H9 (cell line): Measurements from ENCODE around the gene ABTB1. TPM values are rescaled to one million over a fixed set of nuclear protein-coding genes. Genes with fewer than 3 reads are reported as not detected.

Experiments used
- DNase-seq: peaks from one replicate; pipeline ENCODE4 v3.0.0-alpha.2; 2017
- H2AFZ ChIP-seq: one replicate; pipeline ENCODE4 v1.6.1; 2013; ENCODE audit warnings: mild to moderate bottlenecking, low read length, control low read depth, moderate library complexity
- H2AK5ac ChIP-seq: 2 replicates; pipeline ENCODE4 v1.6.1; 2013; ENCODE audit warnings: low read length, control low read depth, mixed read lengths; ENCODE audit not compliant: insufficient read length
- H2BK120ac ChIP-seq: one replicate; pipeline ENCODE4 v1.6.1; 2013; ENCODE audit warnings: low read depth, mild to moderate bottlenecking, low read length, control low read depth, inconsistent platforms; ENCODE audit not compliant: poor library complexity, severe bottlenecking
- H2BK12ac ChIP-seq: 2 replicates; pipeline ENCODE4 v1.6.1; 2013; ENCODE audit warnings: low read length, control low read depth, mixed read lengths, low read depth; ENCODE audit not compliant: insufficient read length
- H2BK15ac ChIP-seq: 2 replicates; pipeline ENCODE4 v1.6.1; 2013; ENCODE audit warnings: low read depth, low read length, control low read depth
- H2BK20ac ChIP-seq: one replicate; pipeline ENCODE4 v1.6.1; 2013; ENCODE audit warnings: low read depth, mild to moderate bottlenecking, low read length, control low read depth, inconsistent platforms; ENCODE audit not compliant: poor library complexity, severe bottlenecking
- H2BK5ac ChIP-seq: 2 replicates; pipeline ENCODE4 v1.6.1; 2013; ENCODE audit warnings: low read length, control low read depth, mixed read lengths; ENCODE audit not compliant: insufficient read length
- H3K14ac ChIP-seq: 2 replicates; pipeline ENCODE4 v1.6.1; 2013; ENCODE audit warnings: low read length, control low read depth; ENCODE audit not compliant: insufficient read depth
- H3K18ac ChIP-seq: 2 replicates; pipeline ENCODE4 v1.6.1; 2013; ENCODE audit warnings: low read depth, mild to moderate bottlenecking, mixed read lengths, low read length, control low read depth; ENCODE audit not compliant: insufficient read length
- H3K23ac ChIP-seq: 2 replicates; pipeline ENCODE4 v1.6.1; 2013; ENCODE audit warnings: low read length, control low read depth, mixed read lengths, low read depth; ENCODE audit not compliant: insufficient read length
- H3K23me2 ChIP-seq: 2 replicates; pipeline ENCODE4 v1.6.1; 2013; ENCODE audit warnings: low read depth, mild to moderate bottlenecking, mixed read lengths, low read length, control low read depth; ENCODE audit not compliant: insufficient read length, poor library complexity, severe bottlenecking
- H3K27ac ChIP-seq: 2 replicates; pipeline ENCODE4 v1.5.1; 2013; ENCODE audit warnings: low read length, control low read depth, mixed read lengths, low read depth; ENCODE audit not compliant: insufficient read length
- H3K27me3 ChIP-seq: 2 replicates; pipeline ENCODE4 v1.6.1; 2013; ENCODE audit warnings: low read length, control low read depth, inconsistent platforms; ENCODE audit not compliant: insufficient read depth
- H3K4ac ChIP-seq: 2 replicates; pipeline ENCODE4 v1.6.1; 2013; ENCODE audit warnings: low read depth, mild to moderate bottlenecking, control low read depth, inconsistent platforms, low read length, moderate library complexity
- H3K4me1 ChIP-seq: 2 replicates; pipeline ENCODE4 v1.6.1; 2013; ENCODE audit warnings: low read length, control low read depth, inconsistent platforms; ENCODE audit not compliant: insufficient read depth
- H3K4me2 ChIP-seq: 2 replicates; pipeline ENCODE4 v1.6.1; 2013; ENCODE audit warnings: low read length, control low read depth, mixed read lengths; ENCODE audit not compliant: insufficient read length, insufficient read depth
- H3K56ac ChIP-seq: 2 replicates; pipeline ENCODE4 v1.6.1; 2013; ENCODE audit warnings: low read depth, mild to moderate bottlenecking, mixed read lengths, low read length, control low read depth; ENCODE audit not compliant: insufficient read length
- H3K79me1 ChIP-seq: 2 replicates; pipeline ENCODE4 v1.6.1; 2013; ENCODE audit warnings: low read depth, mild to moderate bottlenecking, moderate library complexity, low read length, control low read depth, inconsistent platforms; ENCODE audit not compliant: insufficient read depth, poor library complexity, severe bottlenecking
- H3K79me2 ChIP-seq: 2 replicates; pipeline ENCODE4 v1.6.1; 2013; ENCODE audit warnings: low read length, control low read depth, inconsistent platforms; ENCODE audit not compliant: insufficient read depth
- H3K9ac ChIP-seq: 2 replicates; pipeline ENCODE4 v1.6.1; 2013; ENCODE audit warnings: low read length, control low read depth, mixed read lengths; ENCODE audit not compliant: insufficient read length; ENCODE audit errors: extremely low read depth
- H3K9me3 ChIP-seq: one replicate; pipeline ENCODE4 v1.6.1; 2013; ENCODE audit warnings: low read depth, low read length, inconsistent platforms; ENCODE audit not compliant: control insufficient read depth
- H3T11ph ChIP-seq: one replicate; pipeline ENCODE4 v1.6.1; 2013; ENCODE audit warnings: mild to moderate bottlenecking, low read length, control low read depth, inconsistent platforms
- H4K20me1 ChIP-seq: one replicate; pipeline ENCODE4 v1.6.1; 2013; ENCODE audit not compliant: control insufficient read depth, insufficient read length, insufficient read depth
- H4K5ac ChIP-seq: 2 replicates; pipeline ENCODE4 v1.6.1; 2013; ENCODE audit warnings: low read depth, mild to moderate bottlenecking, mixed read lengths, low read length, control low read depth; ENCODE audit not compliant: insufficient read length
- H4K8ac ChIP-seq: replicated peaks from 2 replicates; pipeline ENCODE4 v1.6.1; 2013; ENCODE audit warnings: low read length, control low read depth, mixed read lengths, low read depth; ENCODE audit not compliant: insufficient read length
- H4K91ac ChIP-seq: 2 replicates; pipeline ENCODE4 v1.6.1; 2013; ENCODE audit warnings: low read depth, mild to moderate bottlenecking, moderate library complexity, mixed read lengths, low read length, control low read depth; ENCODE audit not compliant: insufficient read length
- H3K27ac Mint-ChIP-seq, 3 experiments: 2 replicates in 2 of 3; 3 replicates in 1 of 3; pipeline ENCODE4 v1.8.0; 2020 to 2021; ENCODE audit warnings: mixed read lengths in 3 of 3, mild to moderate bottlenecking in 1 of 3, moderate library complexity in 1 of 3
- H3K27me3 Mint-ChIP-seq: 2 replicates; pipeline ENCODE4 v1.8.0; 2021; ENCODE audit warnings: low read depth, mild to moderate bottlenecking, moderate library complexity, mixed read lengths
- H3K36me3 Mint-ChIP-seq, 3 experiments: 2 replicates in 2 of 3; 3 replicates in 1 of 3; pipeline ENCODE4 v1.8.0; 2020 to 2021; ENCODE audit warnings: low read depth in 3 of 3, mixed read lengths in 3 of 3; ENCODE audit not compliant: insufficient read depth in 1 of 3
- H3K4me1 Mint-ChIP-seq, 2 experiments: 2 replicates each; pipeline ENCODE4 v1.8.0; 2020; ENCODE audit warnings: mixed read lengths in 2 of 2
- H3K4me3 Mint-ChIP-seq, 2 experiments: 2 replicates in 1 of 2; 3 replicates in 1 of 2; pipeline ENCODE4 v1.8.0; 2020 to 2021; ENCODE audit warnings: mild to moderate bottlenecking in 2 of 2, mixed read lengths in 2 of 2, moderate library complexity in 1 of 2
- H3K9me3 Mint-ChIP-seq, 2 experiments: 2 replicates in 1 of 2; 3 replicates in 1 of 2; pipeline ENCODE4 v1.8.0; 2020; ENCODE audit warnings: mild to moderate bottlenecking in 2 of 2, mixed read lengths in 2 of 2, moderate library complexity in 1 of 2
- WGBS: extraction: QIAGEN DNeasy Blood & Tissue Kit; methylation state at CpG from one replicate; pipeline ENCODE4 v1.1.7; 2013; ENCODE audit warnings: missing lambda C conversion rate, low lambda C conversion rate, mixed read lengths; ENCODE audit not compliant: insufficient read length; ENCODE audit errors: extremely low coverage; 5-methylcytosine and 5-hydroxymethylcytosine counted together
- total RNA-seq: library from RNA; stranded (reverse); gene quantifications from 2 replicates; pipeline ENCODE4 v1.2.1, GENCODE V29; 2021
- TF ChIP-seq, protein P1 (sequence below): fragments of 200-600 bp; sonication (generic); conservative IDR thresholded peaks from 3 replicates; pipeline ENCODE4 v1.8.0; 2021; ENCODE audit warnings: antibody characterized with exemption, mild to moderate bottlenecking

Gene ABTB1
- total RNA-seq, 1 experiment from 2014 or later = 6.2 TPM

DNA sequence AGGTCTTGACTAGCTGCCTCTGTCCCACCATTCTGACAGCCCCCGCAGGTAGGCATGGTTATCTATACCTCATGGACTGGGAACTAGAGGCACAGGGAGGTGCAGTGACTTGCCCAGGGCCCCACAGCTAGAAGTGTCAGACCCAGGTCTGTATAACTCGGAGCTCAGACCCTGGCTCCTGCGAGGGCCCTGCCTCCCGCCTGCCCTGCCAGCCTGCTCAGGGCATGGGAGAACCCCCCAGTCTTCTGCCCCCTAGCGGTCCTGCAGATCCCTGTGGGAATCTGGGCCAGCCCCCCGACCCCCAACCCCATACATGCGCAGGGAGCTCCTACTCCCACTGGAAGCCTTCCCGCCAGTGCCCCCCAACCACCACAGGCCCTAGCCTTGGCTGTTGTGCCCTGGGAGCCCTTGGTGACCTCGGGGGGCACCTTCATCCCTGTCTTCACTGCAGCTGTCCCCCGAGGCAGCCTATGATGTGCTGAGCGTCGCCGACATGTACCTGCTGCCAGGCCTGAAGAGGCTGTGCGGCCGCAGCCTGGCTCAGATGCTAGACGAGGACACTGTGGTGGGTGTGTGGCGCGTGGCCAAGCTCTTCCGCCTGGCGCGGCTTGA is 6.9 kb downstream of the ABTB1 start:
- DNase-seq = peak; percentile 63

More for the DNA sequence above, 6.9 kb downstream of the ABTB1 start:
- Histone ChIP-seq H3K23me2 (no peaks in the 10 kb centered on the region), H2BK15ac (no peak overlapping the region), H3K79me1 (no peaks in the 10 kb centered on the region), H2BK120ac (no peak overlapping the region), H3K23ac (no peak overlapping the region), H3K4ac (no peak overlapping the region), H4K91ac (no peak overlapping the region), H2BK5ac (no peak overlapping the region), H3K4me2 (no peak overlapping the region), H3K4me1 (no peaks in the 10 kb centered on the region; the same call in 1 of the 2 replicates), H2BK20ac (no peak overlapping the region), H3K18ac (no peak overlapping the region), H2BK12ac (no peak overlapping the region), H3K27me3 (no peaks in the 10 kb centered on the region), H2AFZ (no peak overlapping the region), H3K14ac (no peak overlapping the region), H2AK5ac (no peak overlapping the region), H3K56ac (no peak overlapping the region), H3T11ph (no peak overlapping the region), H3K27ac (no peak overlapping the region), H4K8ac (no peak overlapping the region), H3K9ac (no peak overlapping the region), H3K9me3 (no peaks in the 10 kb centered on the region), H4K5ac (no peak overlapping the region), H3K79me2 (no peaks in the 10 kb centered on the region), H4K20me1 (no peaks in the 10 kb centered on the region)
- Mint-ChIP-seq H3K27me3 (no peaks in the 10 kb centered on the region; the same call in 1 of the 2 replicates), H3K4me1 (peaks cover 6 to 8% of the 10 kb centered on the region in 2 experiments), H3K9me3 (no peaks in the 10 kb centered on the region), H3K4me3 (no peak overlapping the region), H3K36me3 (no peaks in the 10 kb centered on the region; a peak in 1 of 7 replicates), H3K27ac (peak overlapping the region in 1 of 3 experiments; percentile 81; a peak in 2 of 7 replicates)
- TF ChIP-seq, protein P1, sequence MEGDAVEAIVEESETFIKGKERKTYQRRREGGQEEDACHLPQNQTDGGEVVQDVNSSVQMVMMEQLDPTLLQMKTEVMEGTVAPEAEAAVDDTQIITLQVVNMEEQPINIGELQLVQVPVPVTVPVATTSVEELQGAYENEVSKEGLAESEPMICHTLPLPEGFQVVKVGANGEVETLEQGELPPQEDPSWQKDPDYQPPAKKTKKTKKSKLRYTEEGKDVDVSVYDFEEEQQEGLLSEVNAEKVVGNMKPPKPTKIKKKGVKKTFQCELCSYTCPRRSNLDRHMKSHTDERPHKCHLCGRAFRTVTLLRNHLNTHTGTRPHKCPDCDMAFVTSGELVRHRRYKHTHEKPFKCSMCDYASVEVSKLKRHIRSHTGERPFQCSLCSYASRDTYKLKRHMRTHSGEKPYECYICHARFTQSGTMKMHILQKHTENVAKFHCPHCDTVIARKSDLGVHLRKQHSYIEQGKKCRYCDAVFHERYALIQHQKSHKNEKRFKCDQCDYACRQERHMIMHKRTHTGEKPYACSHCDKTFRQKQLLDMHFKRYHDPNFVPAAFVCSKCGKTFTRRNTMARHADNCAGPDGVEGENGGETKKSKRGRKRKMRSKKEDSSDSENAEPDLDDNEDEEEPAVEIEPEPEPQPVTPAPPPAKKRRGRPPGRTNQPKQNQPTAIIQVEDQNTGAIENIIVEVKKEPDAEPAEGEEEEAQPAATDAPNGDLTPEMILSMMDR = peak; percentile 70
- WGBS = no CpG with 5 or more reads among the region's 21 CpGs
